ENCODE results near the gene RGS18. TPM values are rescaled to one million over a fixed set of nuclear protein-coding genes. Genes with fewer than 3 reads are reported as not detected.
A peak's percentile ranks its signal among the peaks of the same experiment; 100 is the strongest.
"Not testable (repeated sequence)": the region's sequence is repeated elsewhere in the genome, so short reads cannot be mapped to it uniquely, and the experiment has no call there.

Gene RGS18, protein sequence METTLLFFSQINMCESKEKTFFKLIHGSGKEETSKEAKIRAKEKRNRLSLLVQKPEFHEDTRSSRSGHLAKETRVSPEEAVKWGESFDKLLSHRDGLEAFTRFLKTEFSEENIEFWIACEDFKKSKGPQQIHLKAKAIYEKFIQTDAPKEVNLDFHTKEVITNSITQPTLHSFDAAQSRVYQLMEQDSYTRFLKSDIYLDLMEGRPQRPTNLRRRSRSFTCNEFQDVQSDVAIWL
- total RNA-seq, result under 0.01 and 0.04 TPM in 2 replicates

DNA sequence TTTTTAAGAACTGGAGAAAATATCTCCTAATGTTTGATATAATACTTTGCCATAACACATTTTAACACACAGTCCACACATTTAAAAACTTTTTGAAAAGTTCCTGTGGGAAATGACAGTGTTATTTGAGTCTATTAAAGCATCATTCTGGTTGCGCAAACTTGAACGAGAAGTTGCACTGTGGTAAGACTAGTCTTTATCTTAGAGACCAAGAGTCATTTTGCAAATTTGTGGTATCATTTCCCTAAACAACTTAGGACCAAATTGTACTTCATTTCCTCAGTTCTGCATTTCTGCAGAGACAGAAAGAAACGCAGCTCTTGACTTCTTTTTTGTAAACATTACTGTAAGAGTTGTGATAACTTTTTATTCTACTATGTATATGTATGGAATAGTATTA, at the start of gene RGS18:
Gene RGS18, plus strand, starts transcription at position 282 of the 400 bp plus-strand sequence. CDS start 176 bp downstream, outside the sequence.
- DNase-seq (ENCODE audit: low read depth, low spot score), result no peak

DNA sequence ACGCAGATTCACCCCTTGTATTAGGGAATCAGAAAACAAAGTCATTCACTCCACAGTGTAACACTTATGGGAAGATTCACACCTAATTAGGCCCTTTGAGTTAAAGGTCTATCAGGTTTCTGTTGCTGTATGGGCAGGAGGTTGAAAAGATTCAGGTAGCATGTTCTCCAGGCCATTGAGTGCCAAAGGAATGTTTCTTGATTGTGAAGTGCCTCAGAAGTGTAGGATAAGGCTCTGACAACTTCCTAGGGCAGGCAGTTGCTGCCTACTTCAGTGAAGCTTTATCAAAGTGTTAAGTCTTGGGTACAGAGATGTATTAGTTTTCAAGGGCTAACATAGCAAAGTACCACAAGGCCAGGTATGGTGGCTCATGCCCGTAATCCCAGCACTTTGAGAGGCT, 48.7 kb upstream of the RGS18 start:
- no peak for DNase-seq (ENCODE audit: low read depth, low spot score)

DNA sequence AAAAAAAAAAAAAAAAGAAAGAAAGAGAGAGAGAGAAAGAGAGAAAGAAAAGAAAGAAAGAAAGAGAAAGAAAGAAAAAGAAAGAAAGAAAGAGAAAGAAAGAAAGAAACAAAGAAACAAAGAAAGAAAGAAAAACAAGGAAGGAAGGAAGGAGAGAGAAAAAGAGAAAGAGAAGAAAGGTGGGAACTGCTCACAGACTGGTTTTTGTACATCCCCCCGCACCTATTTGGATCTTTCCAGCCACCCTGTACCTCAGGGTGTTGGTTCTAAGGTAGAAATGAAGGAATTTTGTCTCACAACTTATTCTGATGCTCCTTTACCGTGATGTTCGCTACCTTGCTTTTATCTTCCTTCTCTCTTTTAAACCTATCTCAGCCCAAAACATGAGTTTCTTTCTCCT, 43.3 kb upstream of the RGS18 start:
- DNase-seq (ENCODE audit: low read depth, low spot score), result no peak

DNA sequence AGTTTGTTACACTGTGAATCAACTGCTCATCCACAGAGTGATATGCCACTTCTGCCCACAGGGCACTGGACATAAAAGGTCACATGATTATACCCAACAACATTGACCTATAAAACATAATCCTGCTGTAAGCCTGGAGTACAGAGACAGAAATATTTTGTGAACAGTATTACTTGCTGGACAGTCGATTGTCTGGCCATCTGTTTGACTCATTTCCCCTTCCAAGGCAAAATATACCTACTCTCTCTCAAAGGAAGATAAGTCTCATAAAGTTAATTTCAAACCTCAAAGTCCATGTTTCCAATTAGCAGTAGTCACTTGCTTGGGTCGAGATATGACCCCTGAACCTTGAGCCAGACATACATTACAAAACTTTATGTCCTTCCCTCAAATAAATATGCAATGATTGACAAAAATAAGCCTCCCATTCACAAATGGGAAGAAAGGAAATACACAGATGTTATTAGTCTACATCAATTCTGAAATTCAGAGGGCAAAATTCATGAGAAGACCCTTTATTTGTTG, 39.3 kb upstream of the RGS18 start:
- no peak for DNase-seq (ENCODE audit: low read depth, low spot score)

DNA sequence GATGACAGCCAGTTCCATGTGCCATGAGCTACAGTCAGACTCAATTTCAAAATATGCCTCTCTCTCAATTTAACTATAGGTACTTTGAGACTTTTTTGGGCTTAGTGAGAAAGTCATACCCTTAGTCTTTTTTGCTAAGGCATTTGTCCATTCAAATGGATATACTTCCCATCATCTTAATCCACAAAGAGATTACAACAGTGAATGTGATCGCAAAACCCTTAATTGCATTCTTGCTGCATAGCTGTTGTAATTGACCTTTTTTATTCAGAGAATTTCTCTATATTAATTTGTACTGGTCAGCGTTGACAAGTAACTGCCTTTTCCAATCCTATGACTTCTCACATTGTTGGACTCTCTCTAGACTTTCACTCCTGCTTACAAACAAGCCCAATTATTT, 38.6 kb upstream of the RGS18 start:
- DNase-seq (ENCODE audit: low read depth, low spot score), result no peak

DNA sequence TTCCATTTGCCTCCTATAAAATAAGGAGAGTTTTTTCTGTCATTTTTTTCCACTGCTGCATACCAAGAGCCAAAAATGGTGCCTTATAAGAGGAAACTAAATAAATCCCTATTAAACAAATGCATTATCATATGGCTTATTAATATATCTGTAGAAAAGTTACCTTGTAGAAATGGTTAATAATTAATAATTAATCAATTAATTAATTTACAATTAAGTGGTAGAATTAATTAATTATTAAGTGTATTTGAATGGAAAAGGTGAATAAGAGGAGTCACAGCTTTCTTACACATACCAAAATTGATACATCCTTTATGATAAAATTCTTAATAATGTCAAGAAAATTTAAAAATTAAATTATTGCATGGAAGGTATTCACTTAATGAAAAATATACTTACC, 35.6 kb upstream of the RGS18 start:
- no peak for DNase-seq (ENCODE audit: low read depth, low spot score)

DNA sequence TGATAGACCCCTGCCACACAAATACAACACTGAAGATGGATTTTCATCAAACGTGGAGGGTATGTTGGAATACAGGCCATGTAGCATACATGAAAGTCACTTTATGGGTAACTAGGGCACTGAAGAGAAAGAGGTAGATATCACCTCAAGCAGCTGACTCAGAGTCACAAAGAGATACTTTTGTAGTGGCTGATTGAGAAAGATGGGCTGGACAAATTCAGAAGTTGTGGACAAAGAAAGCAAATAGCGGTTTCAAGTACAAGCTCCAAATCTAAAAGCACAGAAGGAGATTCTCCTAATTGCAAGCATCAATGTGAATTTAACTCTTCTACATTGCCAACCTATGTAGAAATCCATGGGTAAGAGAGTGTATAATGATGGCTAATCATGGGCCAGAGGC, 35.0 kb upstream of the RGS18 start:
- no peak for DNase-seq (ENCODE audit: low read depth, low spot score)

DNA sequence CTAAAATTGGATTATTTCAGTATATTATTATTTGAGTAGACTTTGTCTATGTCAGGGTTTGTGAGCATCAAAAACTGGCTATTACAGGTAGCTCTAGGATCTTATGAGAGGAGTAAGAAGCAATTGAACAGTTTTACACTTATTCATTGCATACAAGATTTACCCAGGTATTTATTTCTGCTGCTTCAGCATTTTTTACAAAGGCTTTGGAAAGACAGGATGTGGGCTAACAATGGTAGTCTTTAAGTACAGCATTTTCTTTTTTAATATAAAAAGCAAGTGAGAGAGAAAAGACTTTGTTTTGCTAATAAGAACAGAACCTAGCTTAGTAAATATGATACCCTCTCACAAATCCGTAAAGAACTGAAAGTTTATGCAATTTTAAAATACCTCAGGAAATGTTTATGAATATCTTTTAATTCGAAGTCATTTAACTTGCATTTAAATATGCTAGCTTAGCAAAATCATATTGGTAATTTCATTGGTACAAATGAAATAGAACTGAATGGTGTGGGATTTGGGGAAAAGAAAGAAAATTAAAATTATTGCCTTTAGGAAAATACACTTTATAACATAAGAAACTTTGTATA, 32.1 kb upstream of the RGS18 start:
- no peak for DNase-seq (ENCODE audit: low read depth, low spot score)

DNA sequence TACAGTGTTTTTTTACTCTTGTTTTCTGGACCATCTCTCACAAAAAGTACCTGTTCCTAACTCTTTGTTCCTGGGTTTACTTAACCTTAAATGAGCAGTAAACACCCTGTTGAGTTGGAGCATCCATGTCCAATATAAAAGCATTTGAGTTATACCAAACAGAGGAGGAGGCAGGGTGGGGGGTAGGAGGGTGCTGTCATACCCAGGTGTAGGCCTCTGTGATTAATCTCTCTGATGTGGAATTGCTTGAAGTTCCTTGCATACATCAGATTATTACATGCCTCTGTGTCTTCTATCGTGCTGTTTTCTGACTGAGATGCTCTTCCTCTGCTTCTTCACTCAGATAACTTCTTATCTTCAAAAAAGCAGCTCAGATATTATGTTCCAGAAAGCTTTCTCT, 28.1 kb upstream of the RGS18 start:
- no peak for DNase-seq (ENCODE audit: low read depth, low spot score)

DNA sequence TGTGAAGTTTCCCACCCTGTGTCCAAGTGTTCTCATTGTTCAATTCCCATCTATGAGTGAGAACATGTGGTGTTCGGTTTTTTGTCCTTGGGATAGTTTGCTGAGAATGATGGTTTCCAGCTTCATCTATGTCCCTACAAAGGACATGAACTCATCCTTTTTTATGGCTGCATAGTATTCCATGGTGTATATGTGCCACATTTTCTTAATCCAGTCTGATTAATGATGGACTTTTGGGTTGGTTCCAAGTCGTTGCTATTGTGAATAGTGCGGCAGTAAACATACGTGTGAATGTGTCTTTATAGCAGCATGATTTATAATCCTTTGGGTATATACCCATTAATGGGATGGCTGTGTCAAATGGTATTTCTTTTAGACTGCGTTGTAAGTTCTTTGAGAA, 27.4 kb upstream of the RGS18 start:
- not testable (repeated sequence) for DNase-seq (ENCODE audit: low read depth, low spot score)

DNA sequence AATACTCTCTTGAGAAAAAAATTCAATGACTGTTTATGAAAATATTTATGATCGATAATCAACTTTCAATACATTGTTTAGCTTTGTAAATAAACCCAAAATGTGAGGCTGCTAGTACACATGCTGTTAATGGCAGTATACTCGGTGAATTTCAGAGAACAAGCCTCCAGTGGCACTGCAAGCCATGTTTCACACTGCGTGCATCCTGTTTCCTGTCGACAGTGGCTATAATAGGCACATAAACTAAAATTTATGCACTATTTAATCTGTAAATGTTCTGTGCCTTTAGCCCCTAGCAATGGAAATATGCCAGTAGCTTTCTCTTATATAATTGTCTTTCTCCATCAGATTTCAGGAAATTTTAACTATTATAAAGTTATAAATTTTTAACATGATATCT, 26.3 kb upstream of the RGS18 start:
- no peak for DNase-seq (ENCODE audit: low read depth, low spot score)

DNA sequence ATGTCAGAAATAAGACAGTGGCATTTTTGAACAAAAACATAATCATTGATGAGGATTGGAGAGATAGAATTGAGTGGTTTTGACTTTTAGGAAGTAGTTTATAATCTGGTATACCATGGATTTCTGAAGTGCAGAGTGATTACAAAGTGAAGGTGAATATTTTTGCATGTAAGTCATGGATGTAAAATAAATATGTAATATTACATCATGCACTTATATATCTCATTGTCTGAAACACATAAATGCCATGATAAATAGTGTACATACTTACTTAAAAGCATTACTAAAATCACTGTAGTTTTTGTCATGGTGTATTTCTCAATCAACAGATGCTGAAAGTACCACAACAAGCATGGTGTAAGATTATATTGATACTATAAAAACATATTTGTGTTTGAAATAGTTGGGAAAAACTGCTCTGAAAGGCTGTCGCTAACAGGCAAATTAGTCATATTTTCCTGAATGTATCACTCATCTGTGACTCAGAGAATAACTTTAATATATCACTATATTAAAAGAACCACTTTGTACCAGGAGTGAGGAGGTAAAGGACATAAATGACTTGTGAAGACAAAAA, 24.8 kb upstream of the RGS18 start:
- peak; percentile 11 for DNase-seq (ENCODE audit: low read depth, low spot score)

DNA sequence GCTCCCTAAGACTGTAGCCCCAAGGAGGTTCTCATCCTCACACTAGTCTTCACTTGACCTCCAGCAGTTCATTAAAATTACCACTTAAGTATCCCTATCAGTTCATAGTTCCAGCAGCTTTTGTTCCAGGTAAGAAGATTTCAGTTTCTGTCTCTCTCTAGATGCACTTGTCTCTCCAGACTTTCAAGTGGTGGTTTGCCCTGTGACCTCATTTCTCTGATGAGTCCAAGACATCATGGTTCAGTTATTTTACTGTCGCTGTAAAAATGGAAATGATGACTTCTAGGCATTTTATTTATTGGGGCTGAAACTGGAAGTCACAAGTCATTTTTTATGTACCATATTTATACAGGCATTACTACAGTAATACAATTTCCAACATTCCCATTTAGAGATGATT, 17.9 kb upstream of the RGS18 start:
- DNase-seq (ENCODE audit: low read depth, low spot score), result no peak

DNA sequence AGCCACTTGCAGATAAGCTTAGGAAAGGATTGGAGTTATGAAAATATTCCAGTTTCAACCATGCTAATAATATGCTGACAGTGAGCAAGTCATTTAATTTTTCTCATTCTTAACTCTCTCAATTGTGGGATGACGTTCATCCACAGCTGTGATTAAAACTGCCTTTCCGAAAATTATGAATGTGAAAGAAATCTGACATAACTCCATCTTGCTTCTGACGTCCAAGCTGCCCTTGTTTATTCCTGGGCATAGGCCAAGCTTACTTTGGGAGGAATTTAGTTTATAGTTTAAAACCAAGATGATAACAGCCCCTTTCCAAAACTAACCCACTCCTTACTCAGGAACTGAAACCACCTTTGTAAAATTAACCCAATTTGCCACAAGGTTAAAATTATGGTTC, 11.0 kb upstream of the RGS18 start:
- DNase-seq (ENCODE audit: low read depth, low spot score), result no peak

DNA sequence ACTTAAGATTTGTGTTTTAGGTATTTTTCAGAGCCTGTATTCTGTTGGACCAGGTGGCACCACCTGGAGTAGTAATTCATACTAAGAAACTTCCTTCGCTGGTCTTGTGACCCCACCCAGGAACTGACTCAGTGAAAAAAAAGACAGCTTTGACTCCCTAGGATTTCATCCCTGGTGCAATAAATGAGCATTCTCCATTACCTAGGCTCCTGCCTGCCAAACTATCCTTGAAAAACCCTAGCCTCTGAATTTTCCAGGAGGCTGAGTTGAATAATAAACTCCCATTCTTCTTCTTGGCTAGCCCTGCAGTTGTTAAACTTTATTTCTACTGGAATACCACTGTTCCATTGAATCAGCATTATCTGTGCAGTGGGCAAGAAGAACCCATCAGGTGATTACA, 10.6 kb upstream of the RGS18 start:
- no peak for DNase-seq (ENCODE audit: low read depth, low spot score)

DNA sequence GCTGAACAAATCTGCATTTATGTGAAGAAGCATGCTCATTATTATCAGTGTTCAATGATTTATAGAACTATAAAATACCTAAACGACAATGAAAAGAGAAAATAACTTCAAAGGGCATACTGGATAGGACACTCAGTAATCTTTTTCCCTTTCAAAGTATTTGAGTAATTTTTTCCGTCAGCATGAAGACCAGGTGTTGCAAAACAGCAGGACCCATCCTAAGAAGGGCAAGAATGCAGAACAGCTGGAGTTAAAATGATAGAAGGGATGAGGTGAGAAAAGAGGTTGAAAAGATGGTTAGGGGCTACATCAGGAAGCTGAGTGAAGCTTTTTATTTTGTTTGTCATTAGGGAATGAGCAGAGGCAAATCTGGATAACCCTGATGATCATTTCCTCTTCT, 7.1 kb upstream of the RGS18 start:
- DNase-seq (ENCODE audit: low read depth, low spot score), result no peak

DNA sequence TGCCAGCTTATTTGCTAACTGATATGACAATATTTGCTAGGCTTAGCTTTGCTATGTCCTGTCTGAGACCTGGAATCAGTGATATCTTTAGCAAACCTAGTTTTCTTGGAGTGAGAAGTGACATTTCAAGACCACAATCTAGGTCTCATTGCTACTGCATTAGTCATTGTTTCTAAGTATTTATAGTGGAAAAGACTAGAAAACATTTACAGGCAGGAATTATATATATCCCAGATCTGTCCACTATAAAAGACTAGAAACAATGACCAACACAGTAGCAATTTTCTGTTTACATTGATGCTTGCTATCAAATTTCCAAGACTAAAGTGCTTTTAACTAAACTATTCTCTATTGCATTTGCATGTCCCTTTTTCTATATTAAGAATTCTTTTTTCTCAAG, 5.0 kb upstream of the RGS18 start:
- no peak for DNase-seq (ENCODE audit: low read depth, low spot score)

DNA sequence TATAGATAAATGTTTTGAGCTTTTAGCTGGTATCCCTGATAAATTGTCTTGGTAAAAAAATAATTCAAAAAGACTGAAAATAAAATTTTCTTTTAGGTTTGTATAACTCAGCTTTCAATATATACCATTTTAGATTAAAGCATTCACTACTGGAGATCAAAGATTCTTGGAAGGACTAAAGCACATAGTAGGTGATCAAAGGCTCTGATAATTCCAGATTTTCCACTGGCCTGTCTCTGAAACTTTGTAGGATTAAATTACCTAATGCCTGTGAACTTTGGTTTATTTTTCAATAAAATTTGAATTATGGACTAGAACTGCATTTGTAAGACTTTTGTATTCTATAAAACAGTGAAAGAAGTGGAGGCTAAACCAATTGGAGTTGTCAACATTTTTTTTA, 1.2 kb upstream of the RGS18 start:
- DNase-seq (ENCODE audit: low read depth, low spot score), result no peak

DNA sequence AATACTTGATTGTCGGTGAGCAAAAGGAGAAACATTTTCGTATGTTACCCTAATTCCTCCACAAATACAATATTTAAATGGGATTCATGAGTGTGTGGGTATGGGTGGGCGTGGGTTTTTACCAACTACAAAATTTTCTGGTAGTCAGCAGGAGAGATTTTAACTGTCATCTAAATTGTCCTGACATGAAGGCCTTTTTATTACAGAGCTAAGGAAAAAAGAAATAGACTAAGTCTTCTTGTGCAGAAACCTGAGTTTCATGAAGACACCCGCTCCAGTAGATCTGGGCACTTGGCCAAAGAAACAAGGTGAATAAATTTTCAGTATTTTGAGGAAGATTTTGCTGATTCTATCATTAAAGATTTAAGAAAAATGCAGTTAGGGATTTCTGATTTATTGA, 752 bp downstream of the RGS18 start:
- no peak for DNase-seq (ENCODE audit: low read depth, low spot score)

DNA sequence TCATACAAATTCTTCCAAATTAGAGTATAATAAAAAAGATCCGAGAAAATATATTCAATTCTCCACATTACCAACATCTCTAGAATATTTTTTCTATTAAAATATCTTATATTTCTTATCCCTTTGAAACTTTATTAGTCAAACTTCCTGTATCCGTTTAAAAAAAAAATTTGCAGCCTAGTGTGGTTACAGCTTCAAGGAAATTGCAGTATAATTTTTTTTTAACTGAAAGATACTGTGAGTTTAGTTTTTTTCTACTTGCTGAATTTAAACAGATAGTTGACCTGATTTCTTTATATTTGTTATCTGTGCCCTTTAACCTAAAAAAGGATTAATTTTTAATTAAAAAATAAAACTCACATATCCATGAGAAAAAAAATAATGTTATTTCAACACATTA, 1.5 kb downstream of the RGS18 start:
- DNase-seq (ENCODE audit: low read depth, low spot score), result no peak

DNA sequence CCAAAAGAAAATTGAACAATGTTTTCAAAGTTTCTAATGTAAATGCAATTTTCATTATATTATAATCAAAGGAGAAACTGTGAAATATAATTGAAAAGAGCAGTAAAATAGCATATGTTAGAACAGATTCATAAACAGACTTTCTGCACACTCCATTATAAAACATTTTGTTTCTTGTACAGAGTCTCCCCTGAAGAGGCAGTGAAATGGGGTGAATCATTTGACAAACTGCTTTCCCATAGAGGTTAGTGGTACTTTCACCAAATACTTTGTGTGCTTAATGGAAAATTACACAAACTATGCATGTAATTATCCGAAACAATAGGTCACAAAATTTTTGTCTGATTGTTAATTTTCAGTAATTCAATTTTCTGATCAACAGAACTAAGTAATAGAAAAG, 1.9 kb downstream of the RGS18 start:
- DNase-seq (ENCODE audit: low read depth, low spot score), result no peak

DNA sequence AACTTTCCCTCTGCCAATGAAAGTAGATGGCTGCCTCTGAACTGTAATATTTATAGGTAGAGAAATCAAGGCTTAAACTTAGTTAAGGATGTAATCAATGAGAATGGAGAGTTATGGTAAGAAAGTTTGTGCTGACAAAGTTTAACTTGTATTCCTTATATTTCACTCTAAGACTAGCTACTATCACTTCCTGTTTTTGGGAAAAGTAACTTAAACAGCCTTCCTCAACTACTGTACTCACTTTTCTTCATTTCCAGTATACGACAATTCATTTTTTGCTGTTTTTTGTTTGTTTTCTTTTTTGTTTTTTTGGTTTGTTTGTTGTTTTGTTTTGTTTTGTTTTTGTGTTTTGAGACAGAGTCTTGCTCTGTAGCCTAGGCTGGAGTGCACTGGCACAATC, 3.7 kb downstream of the RGS18 start:
- DNase-seq (ENCODE audit: low read depth, low spot score), result no peak

DNA sequence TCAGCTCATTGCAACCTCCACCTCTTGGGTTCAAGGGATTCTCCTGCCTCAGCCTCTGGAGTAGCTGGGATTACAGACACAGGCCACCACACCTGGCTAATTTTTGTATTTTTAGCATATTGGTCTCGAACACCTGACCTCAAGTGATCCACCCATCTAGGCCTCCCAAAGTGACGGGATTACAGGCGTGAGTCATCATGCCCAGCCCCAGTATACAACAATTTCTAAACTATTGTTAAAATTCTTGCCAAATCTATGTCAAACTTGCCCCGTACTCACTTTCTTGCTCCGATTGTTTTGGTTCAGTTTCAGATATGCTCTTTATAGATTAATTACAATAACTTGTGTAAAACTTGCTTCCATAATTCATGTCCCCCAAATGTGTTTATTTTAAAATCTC, 4.1 kb downstream of the RGS18 start:
- no peak for DNase-seq (ENCODE audit: low read depth, low spot score)
